Activated T-helper 2 cell treated with anti-CD3 and anti-CD28 coated beads, Interferon-gamma antibody, Interleukin-2, Interleukin-4, amounts not matched to agents 10 μg/mL and 5 μg/mL and 100 μg/mL, durations not matched to agents 14 hours and 24 hours and 36 hours (primary cell): ENCODE results near the gene HSPA1L. TPM values are rescaled to one million over a fixed set of nuclear protein-coding genes. Genes with fewer than 3 reads are reported as not detected.
"Not testable (repeated sequence)": the region's sequence is repeated elsewhere in the genome, so short reads cannot be mapped to it uniquely, and the experiment has no call there.

ENCODE experiments used
- DNase-seq: peaks from one replicate; pipeline ENCODE4 v3.0.0; 2021; ENCODE audit warnings: low spot score
- H3K27ac Mint-ChIP-seq: one replicate; pipeline ENCODE4 v1.8.0; 2021; ENCODE audit warnings: mixed read lengths
- H3K27me3 Mint-ChIP-seq: one replicate; pipeline ENCODE4 v1.8.0; 2021; ENCODE audit warnings: low read depth, mixed read lengths
- H3K36me3 Mint-ChIP-seq: one replicate; pipeline ENCODE4 v1.8.0; 2021; ENCODE audit warnings: low read depth, mixed read lengths
- H3K4me1 Mint-ChIP-seq: one replicate; pipeline ENCODE4 v1.8.0; 2021; ENCODE audit warnings: low read depth, mixed read lengths
- H3K4me3 Mint-ChIP-seq: one replicate; pipeline ENCODE4 v1.8.0; 2021; ENCODE audit warnings: low read depth, mild to moderate bottlenecking, moderate library complexity, mixed read lengths
- H3K9me3 Mint-ChIP-seq: one replicate; pipeline ENCODE4 v1.8.0; 2021; ENCODE audit warnings: mixed read lengths
- intact Hi-C: fragments of 100-400 bp; cut with micrococcal nuclease; formaldehyde crosslinking; loops from one replicate; pipeline ENCODE4 v1.15.1; 2023
- total RNA-seq: library from RNA; stranded (reverse); gene quantifications from 2 replicates; pipeline ENCODE4 v1.2.3, GENCODE V29; 2022

HSPA1L gene
- total RNA-seq, 1 donor from 2014 or later, result 2.1 TPM

DNA sequence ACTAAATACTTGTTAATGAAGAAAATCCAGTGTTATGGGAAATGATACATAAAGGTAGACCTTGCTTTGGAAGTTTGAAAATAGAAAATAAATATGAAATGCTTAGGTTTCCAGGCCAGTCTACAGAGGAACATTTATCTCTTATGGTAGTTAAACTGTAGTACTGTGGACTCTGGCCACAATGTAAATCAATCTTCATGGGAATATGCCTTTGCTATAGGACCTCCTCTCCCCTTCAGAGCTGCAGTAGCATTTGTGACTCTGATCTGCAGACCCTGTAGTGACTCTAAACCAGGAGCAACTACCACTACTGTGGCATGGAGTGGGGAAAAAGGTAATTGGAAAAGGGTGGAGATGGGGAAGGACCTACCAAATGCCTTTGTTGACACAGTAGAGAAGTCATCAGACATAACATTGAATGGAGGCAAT, 4.8 kb upstream of the HSPA1L start:
- Mint-ChIP-seq H3K27me3 (no peaks in the 10 kb centered on the region), H3K4me3 (peak overlapping the region; percentile 67), H3K36me3 (peaks cover 17% of the 10 kb centered on the region), H3K9me3 (no peaks in the 10 kb centered on the region), H3K27ac (no peak overlapping the region), H3K4me1 (peaks cover 32% of the 10 kb centered on the region)
- no peak for DNase-seq
- intact Hi-C loops, result loop anchor here (5.0 to 10.0 kb wide), 2 partner anchors 42 to 245 kb away; partner anchors contain the start of genes LTA, NEU1 and TNF

GRCh38 chr6:31817929-31818511, 2.9 kb upstream of the HSPA1L start:
- Mint-ChIP-seq H3K4me1 (peaks cover 36% of the 10 kb centered on the region), H3K4me3 (peak overlapping the region; percentile 94), H3K27ac (peak overlapping the region; percentile 95), H3K36me3 (peaks cover 17% of the 10 kb centered on the region)
- H3K9me3 Mint-ChIP-seq, H3K27me3 Mint-ChIP-seq, intact Hi-C loops, DNase-seq: not testable (repeated sequence)

- intact Hi-C loops, H3K27me3 Mint-ChIP-seq, DNase-seq, H3K9me3 Mint-ChIP-seq: not testable (repeated sequence)
- peaks cover 40% of the 10 kb centered on the region for H3K4me1 Mint-ChIP-seq
- peak overlapping the region; percentile 94 for H3K4me3 Mint-ChIP-seq
- peak overlapping the region; percentile 95 for H3K27ac Mint-ChIP-seq
- H3K36me3 Mint-ChIP-seq, result peaks cover 17% of the 10 kb centered on the region
These were observed 2.2 kb upstream of the HSPA1L start for GRCh38 chr6:31817133-31817928.

- peaks cover 32% of the 10 kb centered on the region for H3K4me1 Mint-ChIP-seq
- DNase-seq, result peak; percentile 68
- peak overlapping the region; percentile 87 for H3K4me3 Mint-ChIP-seq
- intact Hi-C loops, result loop anchor here (2.0 kb wide), 1 partner anchor 20 kb away; the partner anchor contains the start of gene VARS1
- H3K27me3 Mint-ChIP-seq, result no peaks in the 10 kb centered on the region
- H3K9me3 Mint-ChIP-seq, result no peaks in the 10 kb centered on the region
- peak overlapping the region; percentile 91 for H3K27ac Mint-ChIP-seq
- peaks cover 25% of the 10 kb centered on the region for H3K36me3 Mint-ChIP-seq
These were observed 432 bp downstream of the HSPA1L start for GRCh38 chr6:31814677-31815024.

GRCh38 chr6:31813465-31813849, 1.6 kb downstream of the HSPA1L start:
- H3K27ac Mint-ChIP-seq, result peak overlapping the region; percentile 83
- peaks cover 22% of the 10 kb centered on the region for H3K36me3 Mint-ChIP-seq
- no peaks in the 10 kb centered on the region for H3K9me3 Mint-ChIP-seq
- peaks cover 32% of the 10 kb centered on the region for H3K4me1 Mint-ChIP-seq
- intact Hi-C loops, result loop anchor here (2.0 kb wide), 1 partner anchor 13 kb away; the partner anchor contains the start of gene HSPA1B
- no peak for DNase-seq
- no peaks in the 10 kb centered on the region for H3K27me3 Mint-ChIP-seq
- H3K4me3 Mint-ChIP-seq, result peak overlapping the region; percentile 28

DNA sequence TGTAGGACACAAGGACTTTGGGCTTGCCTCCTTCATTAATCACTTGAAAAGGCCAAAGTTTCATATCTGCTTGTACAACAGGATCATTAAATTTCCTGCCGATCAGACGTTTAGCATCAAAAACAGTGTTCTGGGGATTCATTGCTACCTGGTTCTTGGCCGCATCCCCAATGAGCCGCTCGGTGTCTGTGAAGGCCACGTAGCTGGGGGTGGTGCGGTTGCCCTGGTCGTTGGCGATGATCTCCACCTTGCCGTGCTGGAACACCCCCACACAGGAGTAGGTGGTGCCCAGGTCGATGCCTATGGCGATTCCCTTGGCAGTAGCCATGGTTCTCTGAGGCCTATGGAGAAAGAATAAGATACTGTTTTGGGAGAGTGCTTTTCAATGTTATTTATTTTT, 3.4 kb downstream of the HSPA1L start:
- Mint-ChIP-seq H3K4me3 (no peak overlapping the region), H3K9me3 (no peaks in the 10 kb centered on the region), H3K27me3 (no peaks in the 10 kb centered on the region), H3K4me1 (peaks cover 26% of the 10 kb centered on the region), H3K27ac (no peak overlapping the region), H3K36me3 (peaks cover 10% of the 10 kb centered on the region)
- intact Hi-C loops, result loop anchor here (2.0 kb wide), 1 partner anchor 15 kb away; the partner anchor contains the start of gene HSPA1B
- DNase-seq, result no peak

DNA sequence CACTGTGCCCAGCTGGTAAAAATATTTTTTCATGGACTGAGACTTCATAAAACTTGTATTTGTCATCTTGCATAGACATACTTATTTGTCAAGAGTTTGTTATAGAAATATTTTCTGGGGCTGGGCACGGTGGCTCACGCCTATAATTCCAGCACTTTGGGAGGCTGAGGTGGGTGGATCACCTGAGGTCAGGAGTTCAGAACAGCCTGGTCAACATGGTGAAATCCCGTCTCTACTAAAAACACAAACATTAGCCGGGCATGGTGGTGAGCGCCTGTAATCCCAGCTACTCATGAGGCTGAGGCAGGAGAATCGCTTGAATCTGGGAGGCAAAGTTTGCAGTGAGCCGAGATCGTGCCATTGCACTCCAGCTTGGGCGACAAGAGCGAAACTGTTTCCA, 6.5 kb downstream of the HSPA1L start:
- H3K4me3 Mint-ChIP-seq, H3K27me3 Mint-ChIP-seq, DNase-seq, intact Hi-C loops, H3K9me3 Mint-ChIP-seq: not testable (repeated sequence)
- Mint-ChIP-seq H3K36me3 (peaks cover 17% of the 10 kb centered on the region), H3K27ac (peak overlapping the region; percentile 21), H3K4me1 (peaks cover 26% of the 10 kb centered on the region)

DNA sequence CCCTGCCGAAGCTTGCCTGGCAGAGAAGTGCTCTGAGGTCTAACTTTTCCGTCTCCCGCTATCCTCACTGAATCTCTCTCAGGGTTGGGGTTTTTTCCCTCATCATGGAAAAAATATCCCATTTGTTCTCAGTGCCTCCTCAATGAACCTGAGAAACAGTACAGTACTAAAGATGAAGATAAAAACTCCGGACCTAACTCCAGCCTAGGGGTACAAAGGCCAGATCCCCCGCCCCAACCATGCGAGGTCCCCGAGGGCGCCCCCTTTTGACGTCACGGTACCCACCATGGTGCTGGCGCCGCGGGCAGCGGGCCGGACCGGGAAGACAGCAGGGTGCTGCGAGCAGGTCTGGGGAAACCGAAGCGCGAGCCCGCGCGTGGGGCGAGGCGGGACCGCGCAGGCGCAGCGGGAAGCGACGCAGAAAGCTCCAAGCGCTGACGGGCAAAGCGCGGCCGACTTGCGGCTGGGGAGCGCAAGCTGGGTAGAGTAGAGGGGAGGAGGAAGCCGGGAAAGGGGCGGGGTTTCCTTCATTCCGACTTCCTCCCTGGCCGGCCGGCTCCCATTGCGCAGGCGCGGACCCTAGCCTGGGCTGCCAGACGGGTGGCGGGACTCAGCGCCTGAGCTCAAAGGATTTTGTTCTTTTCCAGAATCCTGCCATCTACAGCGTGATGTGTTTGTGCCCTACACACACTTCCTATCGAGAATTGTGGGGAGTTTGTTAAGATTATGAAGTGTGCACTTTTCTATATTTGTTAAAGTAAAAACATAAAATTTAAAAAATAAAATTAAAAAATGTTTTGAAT, 8.4 kb downstream of the HSPA1L start, which contains the start of gene LSM2:
Gene LSM2 (minus strand): TSS at position 497 of the 803 bp plus-strand sequence. CDS start 209 bp downstream, at position 288.
- Mint-ChIP-seq H3K4me3 (peak within 1 kb of the TSS; percentile 98), H3K27ac (peak within 1 kb of the TSS; percentile 96), H3K27me3 (no peaks in the 10 kb centered on the region), H3K9me3 (no peaks in the 10 kb centered on the region), H3K4me1 (peaks cover 13% of the 10 kb centered on the region), H3K36me3 (peaks cover 25% of the 10 kb centered on the region)
- DNase-seq, result peak; percentile 97
- intact Hi-C loops, result loop anchor here (1.0 kb wide), 1 partner anchor 68 kb away; no protein-coding TSS in a partner anchor

GRCh38 chr6:31805939-31806469, 9.1 kb downstream of the HSPA1L start:
- H3K27me3 Mint-ChIP-seq, result no peaks in the 10 kb centered on the region
- peak overlapping the region; percentile 96 for H3K27ac Mint-ChIP-seq
- peaks cover 27% of the 10 kb centered on the region for H3K36me3 Mint-ChIP-seq
- H3K9me3 Mint-ChIP-seq, result no peaks in the 10 kb centered on the region
- peaks cover 16% of the 10 kb centered on the region for H3K4me1 Mint-ChIP-seq
- no peak for DNase-seq
- intact Hi-C loops, result loop anchor here (1.0 kb wide), 1 partner anchor 68 kb away; no protein-coding TSS in a partner anchor
- peak overlapping the region; percentile 98 for H3K4me3 Mint-ChIP-seq

DNA sequence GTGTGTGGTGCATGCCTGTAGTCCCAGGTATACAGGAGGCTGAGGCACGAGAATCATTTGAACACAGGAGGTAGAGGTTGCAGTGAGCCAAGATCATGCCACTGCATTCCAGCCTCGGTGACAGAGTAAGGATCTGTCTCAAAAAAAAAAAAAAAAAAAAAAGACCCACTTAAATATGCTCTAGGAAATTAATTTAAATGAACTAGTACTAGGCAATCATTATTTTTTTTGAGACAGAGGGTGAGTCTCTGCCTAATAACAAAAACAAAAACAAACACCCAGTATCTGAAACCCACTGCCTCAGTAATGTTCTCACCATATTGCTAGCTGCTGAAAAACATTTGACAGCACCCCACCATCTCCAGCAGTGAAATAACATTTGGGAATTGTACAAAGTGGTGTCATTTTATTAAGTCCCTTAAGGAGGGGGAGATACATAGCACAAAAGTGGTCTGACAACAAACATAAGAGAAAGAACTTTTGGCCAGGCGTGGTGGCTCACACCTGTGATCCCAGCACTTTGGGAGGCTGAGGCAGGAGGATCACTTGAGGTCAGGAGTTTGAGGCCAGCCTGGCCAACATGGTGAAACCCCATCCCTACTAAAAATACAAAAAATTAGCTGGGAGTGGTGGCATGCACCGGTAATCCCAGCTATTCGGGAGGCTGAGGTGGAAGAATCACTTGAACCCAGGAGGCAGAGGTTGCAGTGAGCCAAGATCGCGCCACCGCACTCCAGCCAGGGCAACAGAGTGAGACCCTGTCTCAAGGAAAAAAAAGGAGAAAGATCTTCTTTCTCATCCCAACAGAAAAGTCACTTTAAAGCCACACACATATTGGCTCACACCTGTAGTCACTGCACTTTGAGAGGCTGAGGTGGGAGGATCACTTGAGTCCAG, 13.8 kb downstream of the HSPA1L start:
- H3K27ac Mint-ChIP-seq, intact Hi-C loops, H3K9me3 Mint-ChIP-seq, DNase-seq, H3K4me3 Mint-ChIP-seq, H3K27me3 Mint-ChIP-seq: not testable (repeated sequence)
- peaks cover 24% of the 10 kb centered on the region for H3K4me1 Mint-ChIP-seq
- peaks cover 28% of the 10 kb centered on the region for H3K36me3 Mint-ChIP-seq

DNA sequence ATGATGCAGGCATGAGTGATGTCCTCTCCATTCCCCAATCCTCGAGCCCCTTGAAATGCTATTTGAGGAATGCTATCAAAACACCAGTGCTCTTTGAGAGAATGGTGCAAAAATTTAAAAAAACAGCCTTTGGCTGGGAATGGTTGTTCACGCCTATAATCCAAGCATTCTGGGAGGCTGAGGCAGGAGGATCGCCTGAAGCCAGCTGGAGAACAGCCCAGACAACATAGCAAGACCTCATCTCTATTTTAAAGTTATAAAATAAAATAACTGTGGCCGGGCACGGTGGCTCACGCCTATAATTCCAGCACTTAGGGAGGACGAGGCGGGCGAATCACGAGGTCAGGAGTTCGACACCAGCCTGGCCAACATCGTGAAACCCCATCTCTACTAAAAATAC, 15.3 kb downstream of the HSPA1L start:
- Mint-ChIP-seq H3K4me3 (no peak overlapping the region), H3K27ac (no peak overlapping the region), H3K27me3 (no peaks in the 10 kb centered on the region), H3K36me3 (peaks cover 29% of the 10 kb centered on the region), H3K4me1 (peaks cover 19% of the 10 kb centered on the region), H3K9me3 (no peaks in the 10 kb centered on the region)
- DNase-seq, result no peak
- intact Hi-C loops, result loop anchor here (5.0 kb wide), 1 partner anchor 33 kb away; no protein-coding TSS in a partner anchor
